Neural cell (in vitro differentiated cells): ENCODE results near the gene TCIRG1. TPM values are rescaled to one million over a fixed set of nuclear protein-coding genes. Genes with fewer than 3 reads are reported as not detected.

Source experiments
- H2AFZ ChIP-seq: fragments of 200-600, 300-800 bp; sonication (generic), shearing (Covaris generic); 2 replicates; pipeline ENCODE4 v1.6.0; 2014; ENCODE audit warnings: low read depth, mild to moderate bottlenecking, antibody characterized with exemption, low read length, moderate library complexity
- H3F3A ChIP-seq: fragments of 200-600 bp; shearing (Covaris generic); 2 replicates; pipeline ENCODE4 v1.6.1; 2016; ENCODE audit warnings: mild to moderate bottlenecking, moderate library complexity, mixed read lengths, antibody characterized with exemption, low read length; ENCODE audit not compliant: insufficient read depth, poor library complexity, severe bottlenecking
- H3K27ac ChIP-seq: fragments of 200-600, 300-800 bp; sonication (generic), shearing (Covaris generic); 2 replicates; pipeline ENCODE4 v1.5.1; 2014; ENCODE audit warnings: mild to moderate bottlenecking, low read length, moderate library complexity
- H3K27me3 ChIP-seq: fragments of 300-800, 200-600 bp; sonication (generic), shearing (Covaris generic); 2 replicates; pipeline ENCODE4 v1.6.0; 2014; ENCODE audit warnings: mild to moderate bottlenecking, low read depth, low read length, moderate library complexity; ENCODE audit not compliant: insufficient read depth
- H3K36me3 ChIP-seq: fragments of 300-800, 200-600 bp; sonication (generic), shearing (Covaris generic); 2 replicates; pipeline ENCODE4 v1.5.1; 2014; ENCODE audit warnings: mild to moderate bottlenecking, antibody characterized with exemption, low read length, moderate library complexity; ENCODE audit not compliant: insufficient read depth
- H3K4me2 ChIP-seq: fragments of 300-800, 200-600 bp; sonication (generic), shearing (Covaris generic); 2 replicates; pipeline ENCODE4 v1.6.0; 2014; ENCODE audit warnings: mild to moderate bottlenecking, low read length
- H3K4me3 ChIP-seq: fragments of 300-800, 200-600 bp; sonication (generic), shearing (Covaris generic); 2 replicates; pipeline ENCODE4 v1.5.1; 2014; ENCODE audit warnings: mild to moderate bottlenecking, low read length, moderate library complexity
- H3K79me2 ChIP-seq: fragments of 200-600 bp; shearing (Covaris generic); replicated peaks from 2 replicates; pipeline ENCODE4 v1.6.0; 2014; ENCODE audit warnings: mild to moderate bottlenecking, low read length, moderate library complexity; ENCODE audit not compliant: insufficient read depth
- H3K9ac ChIP-seq: fragments of 300-800, 200-600 bp; sonication (generic), shearing (Covaris generic); 2 replicates; pipeline ENCODE4 v1.6.1; 2016; ENCODE audit warnings: mild to moderate bottlenecking, low read length, mixed read lengths
- H3K9me2 ChIP-seq: fragments of 200-600 bp; shearing (Covaris generic); 2 replicates; pipeline ENCODE4 v1.6.1; 2016; ENCODE audit warnings: mild to moderate bottlenecking, low read length, mixed read lengths; ENCODE audit not compliant: insufficient read depth
- H3K9me3 ChIP-seq: fragments of 200-600, 300-800 bp; sonication (generic), shearing (Covaris generic); 2 replicates; pipeline ENCODE4 v1.6.1; 2016; ENCODE audit warnings: mild to moderate bottlenecking, mixed run types, low read length, moderate library complexity, mixed read lengths
- H4K20me1 ChIP-seq: fragments of 200-600 bp; shearing (Covaris generic); 2 replicates; pipeline ENCODE4 v1.6.1; 2016; ENCODE audit warnings: mild to moderate bottlenecking, mixed run types; ENCODE audit not compliant: insufficient read depth
- EP300 ChIP-seq: fragments of 450-650 bp; conservative IDR thresholded peaks from 2 replicates; pipeline ENCODE4 v1.6.1; 2014; ENCODE audit warnings: antibody characterized with exemption, mild to moderate bottlenecking, moderate library complexity; ENCODE audit not compliant: poor library complexity, severe bottlenecking
- EZH2 ChIP-seq: fragments of 200-600, 300-800 bp; shearing (Covaris generic), sonication (generic); IDR thresholded peaks from 2 replicates; pipeline ENCODE4 v1.6.1; 2014; ENCODE audit warnings: antibody characterized with exemption, low read length, borderline replicate concordance, mild to moderate bottlenecking; ENCODE audit not compliant: insufficient read depth, poor library complexity, severe bottlenecking
- MXI1 ChIP-seq: fragments of 450-650 bp; conservative IDR thresholded peaks from 2 replicates; pipeline ENCODE4 v1.6.1; 2014; ENCODE audit warnings: antibody characterized with exemption, mild to moderate bottlenecking; ENCODE audit not compliant: poor library complexity, severe bottlenecking
- POLR2AphosphoS5 ChIP-seq: IDR thresholded peaks from 2 replicates; pipeline ENCODE4 v1.6.1; 2012
- RAD21 ChIP-seq: fragments of 450-650 bp; conservative IDR thresholded peaks from 2 replicates; pipeline ENCODE4 v1.6.1; 2014; ENCODE audit warnings: antibody characterized with exemption, mild to moderate bottlenecking, moderate library complexity
- SMC3 ChIP-seq: fragments of 450-650 bp; conservative IDR thresholded peaks from 2 replicates; pipeline ENCODE4 v1.6.1; 2014; ENCODE audit warnings: antibody characterized with exemption, mild to moderate bottlenecking, moderate library complexity; ENCODE audit not compliant: poor library complexity
- TAF1 ChIP-seq: IDR thresholded peaks from 2 replicates; pipeline ENCODE4 v1.6.1; 2012; ENCODE audit warnings: low read depth
- polyA plus RNA-seq: library from polyadenylated mRNA; depleted of rRNA; stranded (reverse); fragments of >200 nt; gene quantifications from 2 replicates; pipeline ENCODE4 v1.2.3, GENCODE V29; 2014
- TF ChIP-seq, protein P1 (sequence below): fragments of 450-650 bp; IDR thresholded peaks from 2 replicates; pipeline ENCODE4 v1.5.1; 2014; ENCODE audit warnings: antibody characterized with exemption, mild to moderate bottlenecking, moderate library complexity; ENCODE audit not compliant: poor library complexity, severe bottlenecking
- TF ChIP-seq, protein P2 (sequence below): IDR thresholded peaks from 2 replicates; pipeline ENCODE4 v1.6.1; 2012; ENCODE audit warnings: borderline replicate concordance

The TCIRG1 gene
- polyA plus RNA-seq, 1 donor from 2014 or later = 1.8 TPM

DNA sequence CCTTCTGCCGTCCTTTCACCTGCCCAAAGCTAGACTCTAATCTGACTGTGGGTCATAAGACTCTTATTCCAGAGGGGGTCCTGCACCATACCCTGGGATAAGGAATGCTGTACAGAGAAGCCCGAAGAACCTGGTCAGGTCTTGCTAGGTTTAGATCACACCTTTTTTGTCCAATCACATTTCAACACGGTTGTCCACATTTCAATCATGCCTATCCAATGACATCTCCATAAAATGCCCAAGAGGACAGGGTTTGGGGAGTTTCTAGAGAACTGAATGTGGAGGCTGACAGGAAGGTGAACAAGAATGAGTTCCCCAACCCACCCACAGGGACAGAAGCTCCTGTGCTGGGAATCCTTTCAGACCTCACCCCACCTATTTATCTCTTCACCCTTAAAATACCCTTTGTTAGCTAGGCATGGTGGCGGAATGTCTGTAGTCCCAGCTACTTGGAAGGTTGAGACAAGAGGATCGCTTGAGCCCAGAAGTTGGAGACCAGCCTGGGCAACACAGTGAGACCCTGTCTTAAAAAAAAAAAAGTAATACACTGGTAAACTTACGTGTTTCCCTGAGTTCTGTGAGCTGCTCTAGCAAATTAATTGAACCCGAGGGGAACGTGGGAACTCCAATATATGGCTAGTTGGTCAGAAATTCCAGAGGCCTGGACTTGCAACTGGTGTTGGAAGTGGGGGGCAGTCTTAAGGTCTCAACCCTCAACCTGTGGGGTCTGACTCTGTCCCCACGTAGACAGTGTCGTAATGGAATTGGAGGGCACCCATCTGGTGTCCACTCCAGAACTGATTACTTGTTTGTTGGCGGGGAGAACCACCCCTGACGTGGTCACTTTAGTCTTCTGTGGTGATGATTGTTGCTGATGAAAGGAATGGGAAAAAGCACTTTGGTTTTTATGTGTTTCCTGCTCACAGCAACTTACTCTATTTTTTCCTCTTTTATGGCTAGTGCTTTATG is 17.8 kb downstream of the TCIRG1 start:
- H3K4me2 ChIP-seq = no peak overlapping the region
- H3F3A ChIP-seq = no peaks in the 10 kb centered on the region
- no peaks in the 10 kb centered on the region for H3K36me3 ChIP-seq
- TF ChIP-seq, protein P1, sequence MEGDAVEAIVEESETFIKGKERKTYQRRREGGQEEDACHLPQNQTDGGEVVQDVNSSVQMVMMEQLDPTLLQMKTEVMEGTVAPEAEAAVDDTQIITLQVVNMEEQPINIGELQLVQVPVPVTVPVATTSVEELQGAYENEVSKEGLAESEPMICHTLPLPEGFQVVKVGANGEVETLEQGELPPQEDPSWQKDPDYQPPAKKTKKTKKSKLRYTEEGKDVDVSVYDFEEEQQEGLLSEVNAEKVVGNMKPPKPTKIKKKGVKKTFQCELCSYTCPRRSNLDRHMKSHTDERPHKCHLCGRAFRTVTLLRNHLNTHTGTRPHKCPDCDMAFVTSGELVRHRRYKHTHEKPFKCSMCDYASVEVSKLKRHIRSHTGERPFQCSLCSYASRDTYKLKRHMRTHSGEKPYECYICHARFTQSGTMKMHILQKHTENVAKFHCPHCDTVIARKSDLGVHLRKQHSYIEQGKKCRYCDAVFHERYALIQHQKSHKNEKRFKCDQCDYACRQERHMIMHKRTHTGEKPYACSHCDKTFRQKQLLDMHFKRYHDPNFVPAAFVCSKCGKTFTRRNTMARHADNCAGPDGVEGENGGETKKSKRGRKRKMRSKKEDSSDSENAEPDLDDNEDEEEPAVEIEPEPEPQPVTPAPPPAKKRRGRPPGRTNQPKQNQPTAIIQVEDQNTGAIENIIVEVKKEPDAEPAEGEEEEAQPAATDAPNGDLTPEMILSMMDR = no peak
- TF ChIP-seq EZH2 (no peak), POLR2AphosphoS5 (no peak), TAF1 (no peak), MXI1 (no peak), EP300 (no peak), RAD21 (no peak), SMC3 (no peak)
- TF ChIP-seq, protein P2, sequence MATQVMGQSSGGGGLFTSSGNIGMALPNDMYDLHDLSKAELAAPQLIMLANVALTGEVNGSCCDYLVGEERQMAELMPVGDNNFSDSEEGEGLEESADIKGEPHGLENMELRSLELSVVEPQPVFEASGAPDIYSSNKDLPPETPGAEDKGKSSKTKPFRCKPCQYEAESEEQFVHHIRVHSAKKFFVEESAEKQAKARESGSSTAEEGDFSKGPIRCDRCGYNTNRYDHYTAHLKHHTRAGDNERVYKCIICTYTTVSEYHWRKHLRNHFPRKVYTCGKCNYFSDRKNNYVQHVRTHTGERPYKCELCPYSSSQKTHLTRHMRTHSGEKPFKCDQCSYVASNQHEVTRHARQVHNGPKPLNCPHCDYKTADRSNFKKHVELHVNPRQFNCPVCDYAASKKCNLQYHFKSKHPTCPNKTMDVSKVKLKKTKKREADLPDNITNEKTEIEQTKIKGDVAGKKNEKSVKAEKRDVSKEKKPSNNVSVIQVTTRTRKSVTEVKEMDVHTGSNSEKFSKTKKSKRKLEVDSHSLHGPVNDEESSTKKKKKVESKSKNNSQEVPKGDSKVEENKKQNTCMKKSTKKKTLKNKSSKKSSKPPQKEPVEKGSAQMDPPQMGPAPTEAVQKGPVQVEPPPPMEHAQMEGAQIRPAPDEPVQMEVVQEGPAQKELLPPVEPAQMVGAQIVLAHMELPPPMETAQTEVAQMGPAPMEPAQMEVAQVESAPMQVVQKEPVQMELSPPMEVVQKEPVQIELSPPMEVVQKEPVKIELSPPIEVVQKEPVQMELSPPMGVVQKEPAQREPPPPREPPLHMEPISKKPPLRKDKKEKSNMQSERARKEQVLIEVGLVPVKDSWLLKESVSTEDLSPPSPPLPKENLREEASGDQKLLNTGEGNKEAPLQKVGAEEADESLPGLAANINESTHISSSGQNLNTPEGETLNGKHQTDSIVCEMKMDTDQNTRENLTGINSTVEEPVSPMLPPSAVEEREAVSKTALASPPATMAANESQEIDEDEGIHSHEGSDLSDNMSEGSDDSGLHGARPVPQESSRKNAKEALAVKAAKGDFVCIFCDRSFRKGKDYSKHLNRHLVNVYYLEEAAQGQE = no peak
- no peaks in the 10 kb centered on the region for H4K20me1 ChIP-seq
- no peaks in the 10 kb centered on the region for H3K9me2 ChIP-seq
- no peak overlapping the region for H3K4me3 ChIP-seq
- no peak overlapping the region for H3K9ac ChIP-seq
- H3K9me3 ChIP-seq = no peaks in the 10 kb centered on the region
- H3K27me3 ChIP-seq = no peaks in the 10 kb centered on the region
- H3K27ac ChIP-seq = no peak overlapping the region
- no peaks in the 10 kb centered on the region for H3K79me2 ChIP-seq
- no peak overlapping the region for H2AFZ ChIP-seq

DNA sequence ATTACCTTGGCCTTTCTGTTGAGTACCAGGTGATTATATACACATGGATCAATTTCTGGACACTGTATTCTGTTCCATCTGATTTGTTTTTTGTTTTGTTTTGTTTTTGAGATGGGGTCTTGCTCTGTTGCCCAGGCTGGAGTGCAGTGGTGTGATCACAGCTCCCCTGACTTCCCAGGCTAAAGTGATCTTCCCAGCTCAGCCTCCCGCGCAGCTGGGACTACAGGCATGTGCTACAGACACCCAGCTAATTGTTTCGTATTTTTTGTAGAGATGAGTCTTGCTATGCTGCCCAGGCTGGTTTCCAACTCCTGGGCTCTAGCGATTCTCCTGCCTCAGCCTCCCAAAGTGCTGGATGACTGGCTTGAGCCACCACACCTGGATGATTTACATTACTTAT is 19.0 kb downstream of the TCIRG1 start:
- no peak overlapping the region for H3K4me2 ChIP-seq
- H2AFZ ChIP-seq = no peak overlapping the region
- no peak overlapping the region for H3K9ac ChIP-seq
- H3K36me3 ChIP-seq = no peaks in the 10 kb centered on the region
- H3K9me3 ChIP-seq = no peaks in the 10 kb centered on the region
- no peak overlapping the region for H3K4me3 ChIP-seq
- H3K9me2 ChIP-seq = no peaks in the 10 kb centered on the region
- H3K79me2 ChIP-seq = no peaks in the 10 kb centered on the region
- no peaks in the 10 kb centered on the region for H3K27me3 ChIP-seq
- TF ChIP-seq SMC3 (no peak), TAF1 (no peak), EP300 (no peak), MXI1 (no peak), EZH2 (no peak), POLR2AphosphoS5 (no peak), RAD21 (no peak)
- TF ChIP-seq, protein P2 = no peak
- TF ChIP-seq, protein P1 = no peak
- no peak overlapping the region for H3K27ac ChIP-seq
- H3F3A ChIP-seq = no peaks in the 10 kb centered on the region
- no peaks in the 10 kb centered on the region for H4K20me1 ChIP-seq
